Breast epithelium (tissue), 4 donors: ENCODE data around the gene PHC2. TPM values are rescaled to one million over a fixed set of nuclear protein-coding genes. Genes with fewer than 3 reads are reported as not detected.

ENCODE experiments used
- DNase-seq, 2 donors: peaks; one replicate each; pipeline ENCODE4 v3.0.0-alpha.2; 2019; ENCODE audit warnings: low spot score in 2 of 2
- H3K27ac ChIP-seq, 2 donors: fragments of 200-600 bp; sonication (generic) in 1 of 2; one replicate each; pipeline ENCODE4 v1.5.1; 2016 to 2019; ENCODE audit warnings: mild to moderate bottlenecking in 1 of 2
- H3K27me3 ChIP-seq, 2 donors: fragments of 200-600 bp; sonication (generic) in 1 of 2; one replicate each; pipeline versions ENCODE4 v1.5.1 to v1.6.0; 2017 to 2019; ENCODE audit warnings: control low read depth in 1 of 2, mild to moderate bottlenecking in 1 of 2
- H3K36me3 ChIP-seq: fragments of 200-600 bp; one replicate; pipeline ENCODE4 v1.5.1; 2019
- H3K4me1 ChIP-seq, 2 donors: fragments of 200-600 bp; sonication (generic); one replicate each; pipeline ENCODE4 v1.5.1; 2016 to 2019; ENCODE audit warnings: control low read depth in 1 of 2
- H3K4me3 ChIP-seq, 3 donors: fragments of 200-600 bp; sonication (generic); 1 replicate in 2 of 3; 2 replicates in 1 of 3; pipeline ENCODE4 v1.5.1; 2016 to 2019; ENCODE audit warnings: mild to moderate bottlenecking in 3 of 3, moderate library complexity in 2 of 3
- H3K9me3 ChIP-seq, 2 donors: fragments of 200-600 bp; sonication (generic) in 1 of 2; one replicate each; pipeline ENCODE4 v1.5.1; 2016 to 2019; ENCODE audit warnings: control low read depth in 1 of 2
- POLR2A ChIP-seq: fragments of 450-650 bp; IDR thresholded peaks from one replicate; pipeline ENCODE4 v1.6.1; 2016; ENCODE audit warnings: antibody characterized with exemption, mild to moderate bottlenecking, moderate library complexity
- POLR2AphosphoS5 ChIP-seq, 3 donors: sonication (generic); formaldehyde crosslinking; IDR thresholded peaks; one replicate each; pipeline ENCODE4 v1.6.1; 2017; ENCODE audit warnings: antibody characterized with exemption in 3 of 3
- intact Hi-C: fragments of 100-400 bp; cut with DNase I; formaldehyde crosslinking; loops from one replicate; pipeline ENCODE4 v1.15.1; 2023; ENCODE audit warnings: low total_unique reads
- total RNA-seq, 3 donors: library from RNA; depleted of rRNA; stranded (reverse); fragments of >200 nt; gene quantifications; one replicate each; pipeline ENCODE4 v1.1.0, GENCODE V29; 2016
- TF ChIP-seq, protein P1 (sequence below), 3 donors: fragments of 450-650 bp; IDR thresholded peaks; one replicate each; pipeline ENCODE4 v1.5.1; 2016 to 2017; ENCODE audit warnings: antibody characterized with exemption in 3 of 3, mild to moderate bottlenecking in 3 of 3, moderate library complexity in 3 of 3

Gene PHC2
- total RNA-seq, 3 donors from 2014 or later: 103 to 214 (median 134) TPM

DNA sequence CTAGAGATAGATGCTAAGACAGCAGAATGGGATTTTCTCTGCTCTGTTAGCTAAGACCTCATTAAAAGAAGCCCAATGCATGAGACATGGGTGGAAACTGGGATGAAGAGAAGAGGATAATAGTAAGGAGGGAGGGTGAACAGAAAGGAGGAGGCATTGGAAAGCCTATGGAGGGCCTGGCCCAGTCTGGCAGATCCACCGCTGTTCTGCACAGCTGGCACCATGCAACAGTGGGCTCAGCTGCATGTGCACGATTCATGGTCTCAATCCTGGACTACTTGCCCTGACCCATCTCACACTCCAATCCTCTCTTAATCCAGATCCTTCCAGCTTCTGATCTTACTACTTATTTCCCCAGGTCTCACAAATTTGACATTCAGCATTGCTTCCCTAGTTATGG lies 2.2 kb downstream of the PHC2 start:
- no peaks in the 10 kb centered on the region for H3K9me3 ChIP-seq
- H3K4me3 ChIP-seq: no peak overlapping the region
- intact Hi-C loops: no loop called here
- no peaks in the 10 kb centered on the region for H3K36me3 ChIP-seq
- H3K4me1 ChIP-seq: no peaks in the 10 kb centered on the region
- DNase-seq: no peak
- no peaks in the 10 kb centered on the region for H3K27me3 ChIP-seq
- TF ChIP-seq, protein P1, sequence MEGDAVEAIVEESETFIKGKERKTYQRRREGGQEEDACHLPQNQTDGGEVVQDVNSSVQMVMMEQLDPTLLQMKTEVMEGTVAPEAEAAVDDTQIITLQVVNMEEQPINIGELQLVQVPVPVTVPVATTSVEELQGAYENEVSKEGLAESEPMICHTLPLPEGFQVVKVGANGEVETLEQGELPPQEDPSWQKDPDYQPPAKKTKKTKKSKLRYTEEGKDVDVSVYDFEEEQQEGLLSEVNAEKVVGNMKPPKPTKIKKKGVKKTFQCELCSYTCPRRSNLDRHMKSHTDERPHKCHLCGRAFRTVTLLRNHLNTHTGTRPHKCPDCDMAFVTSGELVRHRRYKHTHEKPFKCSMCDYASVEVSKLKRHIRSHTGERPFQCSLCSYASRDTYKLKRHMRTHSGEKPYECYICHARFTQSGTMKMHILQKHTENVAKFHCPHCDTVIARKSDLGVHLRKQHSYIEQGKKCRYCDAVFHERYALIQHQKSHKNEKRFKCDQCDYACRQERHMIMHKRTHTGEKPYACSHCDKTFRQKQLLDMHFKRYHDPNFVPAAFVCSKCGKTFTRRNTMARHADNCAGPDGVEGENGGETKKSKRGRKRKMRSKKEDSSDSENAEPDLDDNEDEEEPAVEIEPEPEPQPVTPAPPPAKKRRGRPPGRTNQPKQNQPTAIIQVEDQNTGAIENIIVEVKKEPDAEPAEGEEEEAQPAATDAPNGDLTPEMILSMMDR (IDR thresholded peaks at IDR 0.05): no peak
- TF ChIP-seq POLR2AphosphoS5 (IDR thresholded peaks at IDR 0.05) (no peak), POLR2A (no peak)
- no peak overlapping the region for H3K27ac ChIP-seq

DNA sequence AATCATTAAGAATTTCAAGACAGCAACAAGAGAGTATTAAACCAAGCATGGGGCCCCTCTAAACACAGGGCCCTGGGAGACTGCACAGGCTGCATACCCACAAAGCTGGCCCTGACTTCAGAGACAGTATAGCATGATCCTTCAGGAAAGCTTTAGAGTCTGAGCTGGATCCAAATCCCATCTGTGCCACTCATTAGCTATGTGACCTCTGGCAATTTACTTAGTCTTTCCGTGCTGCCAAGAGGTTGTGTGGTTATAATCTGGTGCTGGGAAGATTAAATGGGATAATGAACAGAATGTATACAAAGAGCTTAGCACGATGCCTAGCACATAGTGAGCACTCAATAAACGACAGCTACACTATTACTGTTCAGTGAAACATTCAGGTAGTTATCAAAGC lies 4.0 kb downstream of the PHC2 start:
- DNase-seq: no peak

DNA sequence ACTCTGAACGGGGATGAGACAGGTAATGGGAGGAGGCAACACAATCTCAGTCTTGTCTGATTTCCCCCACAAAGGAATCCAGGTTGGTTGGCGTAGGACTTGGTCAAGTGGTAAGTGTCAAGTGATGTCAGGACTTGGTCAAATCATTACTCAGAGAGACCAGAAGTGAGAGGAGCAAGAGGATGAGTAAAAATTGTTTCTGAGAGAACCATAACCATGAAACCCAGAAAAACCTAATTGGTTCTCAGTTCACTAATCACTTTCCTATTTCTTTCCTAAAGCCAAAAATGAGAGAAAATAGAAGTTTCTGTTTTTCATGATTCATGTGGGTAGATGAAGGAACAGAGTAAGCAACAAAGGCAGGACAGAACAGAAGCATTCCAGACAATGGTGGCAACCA lies 5.0 kb downstream of the PHC2 start:
- H3K27ac ChIP-seq: no peak overlapping the region
- no peak for DNase-seq
- TF ChIP-seq POLR2AphosphoS5 (IDR thresholded peaks at IDR 0.05) (no peak), POLR2A (no peak)
- TF ChIP-seq, protein P1 (IDR thresholded peaks at IDR 0.05): no peak
- H3K9me3 ChIP-seq: no peaks in the 10 kb centered on the region
- no peak overlapping the region for H3K4me3 ChIP-seq
- H3K4me1 ChIP-seq: no peaks in the 10 kb centered on the region
- intact Hi-C loops: no loop called here
- no peaks in the 10 kb centered on the region for H3K36me3 ChIP-seq
- no peaks in the 10 kb centered on the region for H3K27me3 ChIP-seq

More for the DNA sequence above, 4.0 kb downstream of the PHC2 start:
- intact Hi-C loops: no loop called here
- TF ChIP-seq, protein P1 (IDR thresholded peaks at IDR 0.05): no peak
- TF ChIP-seq POLR2AphosphoS5 (IDR thresholded peaks at IDR 0.05) (no peak), POLR2A (no peak)
- Histone ChIP-seq H3K36me3 (no peaks in the 10 kb centered on the region), H3K27me3 (no peaks in the 10 kb centered on the region), H3K9me3 (no peaks in the 10 kb centered on the region), H3K4me3 (no peak overlapping the region), H3K4me1 (no peaks in the 10 kb centered on the region), H3K27ac (no peak overlapping the region)

DNA sequence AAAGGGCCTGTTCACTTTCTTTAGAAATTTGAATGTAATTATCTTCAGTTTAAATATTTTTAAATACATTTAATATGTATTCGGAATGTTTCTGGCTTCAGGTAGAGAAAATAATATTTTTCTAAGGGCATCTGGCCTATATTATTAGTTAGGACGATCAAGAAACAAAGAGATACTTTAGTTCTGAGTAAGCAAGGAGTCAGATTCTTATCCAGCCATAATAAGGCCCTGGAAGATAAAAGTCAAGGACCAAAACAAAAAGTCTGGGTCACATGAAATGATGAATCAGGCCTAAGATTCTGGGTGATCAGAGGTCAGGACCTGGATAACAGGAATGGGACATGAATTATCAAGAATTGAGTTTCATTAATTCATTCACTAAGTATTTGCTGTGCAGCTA lies 6.3 kb downstream of the PHC2 start:
- TF ChIP-seq, protein P1 (IDR thresholded peaks at IDR 0.05): no peak
- no peak for TF ChIP-seq POLR2AphosphoS5 (IDR thresholded peaks at IDR 0.05)
- no peak for TF ChIP-seq POLR2A
- H3K4me1 ChIP-seq: no peaks in the 10 kb centered on the region
- H3K9me3 ChIP-seq: no peaks in the 10 kb centered on the region
- H3K36me3 ChIP-seq: no peaks in the 10 kb centered on the region
- DNase-seq: no peak
- H3K4me3 ChIP-seq: no peak overlapping the region
- no peak overlapping the region for H3K27ac ChIP-seq
- intact Hi-C loops: no loop called here
- H3K27me3 ChIP-seq: no peaks in the 10 kb centered on the region

DNA sequence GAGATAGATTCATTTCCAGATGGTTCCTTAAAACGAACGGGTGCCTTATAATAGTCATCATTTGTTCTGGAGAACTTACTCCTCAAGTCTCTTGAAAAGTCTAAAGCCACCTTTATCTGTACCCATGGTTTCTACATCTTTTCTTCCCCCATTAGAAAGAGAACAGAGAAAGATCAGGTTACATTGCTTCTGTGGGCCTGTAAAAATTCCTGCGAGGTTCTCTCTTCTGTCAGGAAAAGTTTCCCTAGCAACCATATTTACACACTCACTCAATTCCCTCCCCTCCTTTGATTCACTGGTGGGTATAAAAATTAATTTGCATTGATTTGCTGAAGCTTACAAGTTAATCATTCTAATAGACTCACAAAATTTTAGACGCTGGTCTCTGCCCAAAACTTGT lies 6.7 kb downstream of the PHC2 start:
- Histone ChIP-seq H3K27ac (no peak overlapping the region), H3K27me3 (no peaks in the 10 kb centered on the region), H3K4me3 (no peak overlapping the region), H3K4me1 (no peaks in the 10 kb centered on the region), H3K36me3 (no peaks in the 10 kb centered on the region), H3K9me3 (no peaks in the 10 kb centered on the region)
- intact Hi-C loops: no loop called here
- TF ChIP-seq POLR2A: no peak
- TF ChIP-seq, protein P1 (IDR thresholded peaks at IDR 0.05): no peak
- TF ChIP-seq POLR2AphosphoS5 (IDR thresholded peaks at IDR 0.05): no peak
- no peak for DNase-seq
